ENCODE measurements around the gene SON. TPM values are rescaled to one million over a fixed set of nuclear protein-coding genes. Genes with fewer than 3 reads are reported as not detected.

SON gene
- total RNA-seq, 2 experiments from 2014 or later, result 243 to 352 TPM

GRCh38 chr21:33522953-33523349 is 19.9 kb upstream of the SON start:
- Histone ChIP-seq H2AFZ (ENCODE audit: low read length) (no peak overlapping the region), H3K9me2 (ENCODE audit: insufficient read depth, low read length) (no peaks in the 10 kb centered on the region), H3K79me2 (ENCODE audit: insufficient read depth, low read depth, low read length) (no peaks in the 10 kb centered on the region), H3K36me3 (ENCODE audit: insufficient read depth, low read length) (peaks cover 94% of the 10 kb centered on the region), H3K9me3 (ENCODE audit: low read length) (no peaks in the 10 kb centered on the region), H4K20me1 (ENCODE audit: insufficient read depth, low read length) (no peaks in the 10 kb centered on the region), H3K4me1 (ENCODE audit: insufficient read depth, low read length, poor library complexity, severe bottlenecking) (no peaks in the 10 kb centered on the region), H3K27ac (ENCODE audit: low read depth, low read length, poor library complexity, severe bottlenecking) (no peak overlapping the region), H3K4me3 (ENCODE audit: low read depth, low read length, poor library complexity, severe bottlenecking) (no peak overlapping the region), H3K4me2 (ENCODE audit: low read length) (no peak overlapping the region)
- POLR2A ChIA-PET, result interaction anchor here (0.5 to 1.0 kb wide), 2 partner anchors 14 to 31 kb away, joined by 3 read pairs; no protein-coding TSS in a partner anchor
- no TSS peak for BruUV-seq (replicated peaks)
- no peak for TF ChIP-seq EZH2phosphoT487 (IDR thresholded peaks at IDR 0.05; ENCODE audit: borderline replicate concordance, low read depth, low read length)
- no peak for TF ChIP-seq CTCF (conservative IDR thresholded peaks at IDR 0.05; ENCODE audit: low read length)
- DNase-seq (ENCODE audit: low spot score), result no peak
- intact Hi-C loops (cut with micrococcal nuclease; ENCODE audit: unreplicated experiment), result no loop called here
- CTCF ChIA-PET (ENCODE audit: unreplicated experiment), result no interaction called here

GRCh38 chr21:33531007-33531406 is 11.8 kb upstream of the SON start:
- ChIA-PET CTCF (ENCODE audit: unreplicated experiment) (no interaction called here), POLR2A (interaction anchor here (0.5 to 1.3 kb wide), 5 partner anchors 11 to 52 kb away, joined by 3 to 4 read pairs (median 4); no protein-coding TSS in a partner anchor)
- Histone ChIP-seq H3K4me2 (ENCODE audit: low read length) (no peak overlapping the region), H3K9me3 (ENCODE audit: low read length) (no peaks in the 10 kb centered on the region), H3K4me1 (ENCODE audit: insufficient read depth, low read length, poor library complexity, severe bottlenecking) (no peaks in the 10 kb centered on the region), H3K9me2 (ENCODE audit: insufficient read depth, low read length) (no peaks in the 10 kb centered on the region), H3K36me3 (ENCODE audit: insufficient read depth, low read length) (peaks cover 98% of the 10 kb centered on the region), H3K27ac (ENCODE audit: low read depth, low read length, poor library complexity, severe bottlenecking) (no peak overlapping the region), H3K4me3 (ENCODE audit: low read depth, low read length, poor library complexity, severe bottlenecking) (no peak overlapping the region), H4K20me1 (ENCODE audit: insufficient read depth, low read length) (no peaks in the 10 kb centered on the region), H2AFZ (ENCODE audit: low read length) (no peak overlapping the region), H3K79me2 (ENCODE audit: insufficient read depth, low read depth, low read length) (0 out of 2 replicates have a peak, but pooled peaks cover 7% of the 10 kb centered on the region)
- TF ChIP-seq EZH2phosphoT487 (IDR thresholded peaks at IDR 0.05; ENCODE audit: borderline replicate concordance, low read depth, low read length), result no peak
- TF ChIP-seq CTCF (conservative IDR thresholded peaks at IDR 0.05; ENCODE audit: low read length), result no peak
- no TSS peak for BruUV-seq (replicated peaks)
- intact Hi-C loops (cut with micrococcal nuclease; ENCODE audit: unreplicated experiment), result loop anchor here (2.0 kb wide), 1 partner anchor 28 kb away; no protein-coding TSS in a partner anchor
- DNase-seq (ENCODE audit: low spot score), result no peak

GRCh38 chr21:33537212-33537611 is 5.6 kb upstream of the SON start:
- H3K36me3 ChIP-seq (ENCODE audit: insufficient read depth, low read length), result peaks cover 85% of the 10 kb centered on the region
- H3K4me2 ChIP-seq (ENCODE audit: low read length), result no peak overlapping the region
- no peak for DNase-seq (ENCODE audit: low spot score)
- no peak overlapping the region for H2AFZ ChIP-seq (ENCODE audit: low read length)
- TF ChIP-seq CTCF (conservative IDR thresholded peaks at IDR 0.05; ENCODE audit: low read length) (no peak), EZH2phosphoT487 (IDR thresholded peaks at IDR 0.05; ENCODE audit: borderline replicate concordance, low read depth, low read length) (no peak)
- H3K9me2 ChIP-seq (ENCODE audit: insufficient read depth, low read length), result no peaks in the 10 kb centered on the region
- POLR2A ChIA-PET, result interaction anchor here (0.6 to 1.0 kb wide), 3 partner anchors 23 to 176 kb away, joined by 3 to 5 read pairs (median 3); no protein-coding TSS in a partner anchor
- CTCF ChIA-PET (ENCODE audit: unreplicated experiment), result interaction anchor here (0.6 kb wide), 1 partner anchor 57 kb away, joined by 4 read pairs; no protein-coding TSS in a partner anchor
- BruUV-seq (replicated peaks), result no TSS peak
- peaks cover 5% of the 10 kb centered on the region; the same call in 1 of the 2 replicates for H3K9me3 ChIP-seq (ENCODE audit: low read length)
- H3K4me3 ChIP-seq (ENCODE audit: low read depth, low read length, poor library complexity, severe bottlenecking), result no peak overlapping the region
- H3K4me1 ChIP-seq (ENCODE audit: insufficient read depth, low read length, poor library complexity, severe bottlenecking), result peaks cover 14% of the 10 kb centered on the region
- H4K20me1 ChIP-seq (ENCODE audit: insufficient read depth, low read length), result no peaks in the 10 kb centered on the region
- H3K79me2 ChIP-seq (ENCODE audit: insufficient read depth, low read depth, low read length), result peaks cover 63% of the 10 kb centered on the region
- intact Hi-C loops (cut with micrococcal nuclease; ENCODE audit: unreplicated experiment), result no loop called here
- no peak overlapping the region for H3K27ac ChIP-seq (ENCODE audit: low read depth, low read length, poor library complexity, severe bottlenecking)
